Mesenchymal stem cell (in vitro differentiated cells and primary cell): Measurements from ENCODE around the gene RBMS3.
A peak's percentile ranks its signal among the peaks of the same experiment; 100 is the strongest.

Experiments
- DNase-seq: peaks from one replicate; pipeline ENCODE4 v3.0.0-alpha.2; 2013
- H2AFZ ChIP-seq: one replicate; pipeline ENCODE4 v1.6.1; 2013; ENCODE audit warnings: low read depth, mild to moderate bottlenecking, control low read depth, inconsistent platforms, low read length, moderate library complexity
- H2AK5ac ChIP-seq: 2 replicates; pipeline ENCODE4 v1.6.1; 2013; ENCODE audit warnings: low read length, moderate library complexity, mild to moderate bottlenecking, inconsistent platforms; ENCODE audit not compliant: severe bottlenecking
- H2BK120ac ChIP-seq: one replicate; pipeline ENCODE4 v1.6.1; 2013; ENCODE audit warnings: low read depth, mild to moderate bottlenecking, inconsistent platforms, low read length, moderate library complexity
- H2BK12ac ChIP-seq, 2 experiments: one replicate each; pipeline ENCODE4 v1.6.1; 2013; ENCODE audit warnings: inconsistent platforms in 2 of 2, low read length in 2 of 2, mild to moderate bottlenecking in 2 of 2, moderate library complexity in 2 of 2, control low read depth in 1 of 2
- H2BK15ac ChIP-seq: one replicate; pipeline ENCODE4 v1.6.1; 2013; ENCODE audit warnings: mild to moderate bottlenecking, low read depth, inconsistent platforms; ENCODE audit not compliant: poor library complexity, severe bottlenecking
- H2BK5ac ChIP-seq: 2 replicates; pipeline ENCODE4 v1.6.1; 2013; ENCODE audit warnings: low read depth, mild to moderate bottlenecking, low read length, control low read depth, inconsistent platforms; ENCODE audit not compliant: poor library complexity, severe bottlenecking
- H3K14ac ChIP-seq, 2 experiments: one replicate each; pipeline ENCODE4 v1.6.1; 2013; ENCODE audit warnings: inconsistent platforms in 2 of 2, low read length in 2 of 2, control low read depth in 1 of 2, mild to moderate bottlenecking in 1 of 2, moderate library complexity in 1 of 2
- H3K18ac ChIP-seq, 2 experiments: one replicate each; pipeline ENCODE4 v1.6.1; 2013; ENCODE audit warnings: inconsistent platforms in 2 of 2, low read length in 2 of 2, control low read depth in 1 of 2, low read depth in 1 of 2, mild to moderate bottlenecking in 1 of 2
- H3K23ac ChIP-seq, 2 experiments: one replicate each; pipeline ENCODE4 v1.6.1; 2013; ENCODE audit warnings: inconsistent platforms in 2 of 2, low read length in 2 of 2, mild to moderate bottlenecking in 2 of 2, moderate library complexity in 2 of 2, control low read depth in 1 of 2
- H3K27ac ChIP-seq: 2 replicates; pipeline ENCODE4 v1.5.1; 2013; ENCODE audit warnings: mild to moderate bottlenecking, moderate library complexity, low read length, control low read depth, inconsistent platforms; ENCODE audit not compliant: poor library complexity, severe bottlenecking
- H3K27me3 ChIP-seq, 2 experiments: 2 replicates each; pipeline versions ENCODE4 v1.6.1 to v1.7.0; 2013; ENCODE audit warnings: low read length in 2 of 2, mild to moderate bottlenecking in 2 of 2, moderate library complexity in 2 of 2, control low read depth in 1 of 2, inconsistent platforms in 1 of 2; ENCODE audit not compliant: control insufficient read depth in 1 of 2, insufficient read depth in 1 of 2
- H3K36me3 ChIP-seq, 2 experiments: 2 replicates each; pipeline versions ENCODE4 v1.6.1 to v1.7.0; 2013; ENCODE audit warnings: low read length in 2 of 2, control low read depth in 1 of 2, inconsistent platforms in 1 of 2, low read depth in 1 of 2, mild to moderate bottlenecking in 1 of 2; ENCODE audit not compliant: insufficient read depth in 2 of 2, control insufficient read depth in 1 of 2
- H3K4ac ChIP-seq, 2 experiments: one replicate each; pipeline ENCODE4 v1.6.1; 2013; ENCODE audit warnings: inconsistent platforms in 2 of 2, low read length in 2 of 2, mild to moderate bottlenecking in 2 of 2, moderate library complexity in 2 of 2, control low read depth in 1 of 2, low read depth in 1 of 2
- H3K4me1 ChIP-seq: 2 replicates; pipeline ENCODE4 v1.6.1; 2013; ENCODE audit warnings: low read depth, low read length, control low read depth; ENCODE audit not compliant: control insufficient read depth, insufficient read depth
- H3K4me2 ChIP-seq: 2 replicates; pipeline ENCODE4 v1.6.1; 2013; ENCODE audit warnings: low read length, mild to moderate bottlenecking, inconsistent platforms; ENCODE audit not compliant: poor library complexity, severe bottlenecking
- H3K4me3 ChIP-seq, 2 experiments: 2 replicates each; pipeline versions ENCODE4 v1.5.1 to v1.7.0; 2013; ENCODE audit warnings: low read length in 2 of 2, mild to moderate bottlenecking in 2 of 2, control low read depth in 1 of 2, low read depth in 1 of 2; ENCODE audit not compliant: insufficient read depth in 1 of 2
- H3K79me1 ChIP-seq: replicated peaks from 2 replicates; pipeline ENCODE4 v1.6.1; 2013; ENCODE audit warnings: mild to moderate bottlenecking, control low read depth, low read length, inconsistent platforms; ENCODE audit not compliant: poor library complexity, severe bottlenecking
- H3K9ac ChIP-seq: 2 replicates; pipeline ENCODE4 v1.7.0; 2013; ENCODE audit warnings: mild to moderate bottlenecking, low read length, moderate library complexity
- H3K9me3 ChIP-seq: 2 replicates; pipeline ENCODE4 v1.7.0; 2013; ENCODE audit warnings: mild to moderate bottlenecking, low read length; ENCODE audit not compliant: control insufficient read depth
- H4K8ac ChIP-seq: one replicate; pipeline ENCODE4 v1.6.1; 2013; ENCODE audit warnings: inconsistent platforms, mild to moderate bottlenecking, low read length, moderate library complexity
- H4K91ac ChIP-seq: one replicate; pipeline ENCODE4 v1.6.1; 2013; ENCODE audit warnings: mild to moderate bottlenecking, low read length, inconsistent platforms
- WGBS: methylation state at CpG from one replicate; pipeline ENCODE4 v1.1.7; 2013; ENCODE audit warnings: mixed read lengths; 5-methylcytosine and 5-hydroxymethylcytosine counted together

Gene RBMS3

GRCh38 chr3:29506502-29506901, 225.6 kb downstream of the RBMS3 start:
- no peak overlapping the region for H3K27ac ChIP-seq
- WGBS = 100% methylated on average over 3 of the region's 3 CpGs

GRCh38 chr3:29511701-29512100, 230.8 kb downstream of the RBMS3 start:
- no peak overlapping the region for H3K23ac ChIP-seq
- WGBS = no CpG with 5 or more reads among the region's 1 CpG
- H3K36me3 ChIP-seq = no peaks in the 10 kb centered on the region
- peaks cover 4% of the 10 kb centered on the region for H3K4me1 ChIP-seq
- no peak overlapping the region for H2BK120ac ChIP-seq
- no peak overlapping the region for H3K4me3 ChIP-seq
- H3K9me3 ChIP-seq = no peaks in the 10 kb centered on the region
- H4K91ac ChIP-seq = no peak overlapping the region
- H3K14ac ChIP-seq = no peak overlapping the region
- H3K79me1 ChIP-seq = peaks cover 9% of the 10 kb centered on the region
- no peak overlapping the region for H3K4me2 ChIP-seq
- no peak overlapping the region for H2AFZ ChIP-seq
- H3K18ac ChIP-seq = no peak overlapping the region
- H3K27ac ChIP-seq = no peak overlapping the region
- peak overlapping the region; percentile 32 for H3K9ac ChIP-seq
- no peak overlapping the region for H2BK5ac ChIP-seq
- no peak overlapping the region for H2AK5ac ChIP-seq
- no peaks in the 10 kb centered on the region for H3K27me3 ChIP-seq
- H3K4ac ChIP-seq = no peak overlapping the region
- no peak for DNase-seq
- H2BK12ac ChIP-seq = no peak overlapping the region
- H4K8ac ChIP-seq = no peak overlapping the region
- no peak overlapping the region for H2BK15ac ChIP-seq

More at GRCh38 chr3:29506502-29506901, 225.6 kb downstream of the RBMS3 start:
- Histone ChIP-seq H2BK5ac (no peak overlapping the region), H3K18ac (no peak overlapping the region), H4K91ac (no peak overlapping the region), H3K4me1 (no peaks in the 10 kb centered on the region), H2BK15ac (no peak overlapping the region), H3K4me2 (no peak overlapping the region), H3K4ac (no peak overlapping the region), H3K4me3 (no peak overlapping the region), H2BK12ac (no peak overlapping the region), H2AK5ac (no peak overlapping the region), H3K9ac (no peak overlapping the region), H3K27me3 (no peaks in the 10 kb centered on the region), H3K14ac (no peak overlapping the region), H3K79me1 (peaks cover 17% of the 10 kb centered on the region), H4K8ac (no peak overlapping the region), H3K36me3 (peaks cover 0 to 3% of the 10 kb centered on the region in 2 experiments), H3K23ac (no peak overlapping the region), H3K9me3 (no peaks in the 10 kb centered on the region), H2BK120ac (no peak overlapping the region), H2AFZ (no peak overlapping the region)
- no peak for DNase-seq

GRCh38 chr3:29512641-29513040, 231.8 kb downstream of the RBMS3 start:
- Histone ChIP-seq H3K14ac (no peak overlapping the region), H3K4ac (no peak overlapping the region), H3K23ac (no peak overlapping the region), H4K91ac (no peak overlapping the region), H3K4me2 (no peak overlapping the region), H2BK15ac (no peak overlapping the region), H3K18ac (no peak overlapping the region), H3K9me3 (no peaks in the 10 kb centered on the region), H2AFZ (no peak overlapping the region), H4K8ac (no peak overlapping the region), H3K36me3 (no peaks in the 10 kb centered on the region), H3K4me3 (peak overlapping the region in 1 of 2 experiments; percentile 56), H3K4me1 (peaks cover 4% of the 10 kb centered on the region), H3K27me3 (no peaks in the 10 kb centered on the region), H3K9ac (peak overlapping the region; percentile 60), H2BK5ac (peak overlapping the region; percentile 10), H3K79me1 (peaks cover 14% of the 10 kb centered on the region), H3K27ac (no peak overlapping the region), H2AK5ac (no peak overlapping the region), H2BK12ac (no peak overlapping the region), H2BK120ac (no peak overlapping the region)
- 86% methylated on average over 3 of the region's 4 CpGs for WGBS
- no peak for DNase-seq

DNA sequence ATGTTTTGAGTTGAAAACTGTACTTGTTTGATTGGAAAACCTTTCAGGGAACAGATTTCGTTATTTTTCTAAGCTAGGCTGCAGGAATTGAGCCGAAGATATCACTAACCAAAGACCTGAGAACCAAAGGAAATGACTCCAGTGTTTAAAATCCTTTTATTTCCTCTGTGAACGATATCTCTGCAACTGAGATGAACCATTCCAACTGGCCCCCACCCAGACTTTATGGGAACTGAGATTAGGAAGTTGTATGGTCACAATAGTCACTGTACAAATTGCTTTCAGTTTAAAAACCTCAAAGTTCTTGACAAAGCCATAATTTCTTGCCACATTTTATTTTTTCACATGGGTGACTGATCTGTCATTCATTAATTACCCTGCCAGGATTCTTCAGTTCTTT, 232.4 kb downstream of the RBMS3 start:
- Histone ChIP-seq H3K4me3 (peak overlapping the region in 1 of 2 experiments; percentile 56), H3K23ac (no peak overlapping the region), H4K8ac (no peak overlapping the region), H2AK5ac (no peak overlapping the region), H3K4ac (no peak overlapping the region), H3K4me1 (peaks cover 4% of the 10 kb centered on the region), H2BK15ac (no peak overlapping the region), H3K14ac (no peak overlapping the region), H3K18ac (no peak overlapping the region), H2AFZ (no peak overlapping the region), H3K27me3 (no peaks in the 10 kb centered on the region), H3K9ac (peak overlapping the region; percentile 60), H3K9me3 (no peaks in the 10 kb centered on the region), H3K79me1 (peaks cover 16% of the 10 kb centered on the region), H2BK5ac (no peak overlapping the region), H2BK120ac (no peak overlapping the region), H3K4me2 (no peak overlapping the region), H3K27ac (peak overlapping the region; percentile 43), H4K91ac (no peak overlapping the region), H2BK12ac (no peak overlapping the region), H3K36me3 (no peaks in the 10 kb centered on the region)
- peak; percentile 35 for DNase-seq
- 60% methylated on average over 1 of the region's 3 CpGs for WGBS
